ENCODE data around the gene TMED10. TPM values are rescaled to one million over a fixed set of nuclear protein-coding genes. Genes with fewer than 3 reads are reported as not detected.

The TMED10 gene
- polyA plus RNA-seq (2011; rRNA removed) (466 and 505 TPM in 2 replicates), polyA minus RNA-seq (2011; rRNA and poly(A)+ RNA removed) (326 and 514 TPM in 2 replicates)

DNA sequence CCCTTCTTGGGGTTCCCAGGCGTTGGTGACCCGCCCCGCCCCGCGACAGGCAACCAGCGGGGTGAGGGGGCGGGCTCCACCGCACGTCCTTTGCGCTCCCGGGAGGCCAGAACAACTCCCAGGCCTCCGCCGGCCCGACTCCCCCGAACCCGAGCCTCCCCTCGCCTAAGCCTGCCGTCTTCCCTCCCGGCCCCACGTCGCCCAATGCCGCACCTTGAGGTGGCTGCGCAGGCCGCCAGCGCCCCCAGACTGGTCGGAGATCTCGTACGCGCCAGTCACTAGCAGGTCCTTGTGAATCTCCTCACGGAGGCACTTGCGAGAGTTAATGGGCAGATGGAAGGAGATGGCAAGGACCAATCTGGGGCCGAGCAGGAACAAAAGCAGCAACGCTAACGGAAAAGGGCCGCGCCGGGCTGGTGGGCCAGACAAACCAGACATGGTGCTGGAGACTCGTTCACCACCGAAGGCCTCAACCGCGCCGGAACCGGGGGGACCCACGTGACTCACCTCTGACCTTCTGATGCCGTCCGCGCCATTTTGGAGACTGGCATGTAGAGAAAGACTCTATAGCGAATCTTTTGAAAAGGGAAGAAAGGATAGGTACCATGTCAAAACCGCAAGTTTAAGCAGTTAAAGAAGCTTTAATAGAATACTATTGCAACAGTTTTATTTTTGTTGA, at the start of gene TMED10:
Gene TMED10, minus strand, starts transcription at position 471 of the 679 bp plus-strand sequence. Its CDS starts 33 bp downstream, at position 438.
- H3K36me3 ChIP-seq (ENCODE audit: control insufficient read depth, insufficient read depth, low read length), result no peaks in the 10 kb centered on the region; the same call in 1 of the 2 replicates
- POLR2A ChIA-PET, result interaction anchor here (0.6 kb wide), 1 partner anchor 105 kb away, joined by 4 read pairs; no protein-coding TSS in a partner anchor
- H3K4me3 ChIP-seq (ENCODE audit: low read depth, low read length), result peak within 1 kb of the TSS; percentile 93
- CTCF ChIA-PET, result interaction anchor here (0.6 kb wide), 1 partner anchor 28 kb away, joined by 3 read pairs; no protein-coding TSS in a partner anchor
- TF ChIP-seq, protein P1, sequence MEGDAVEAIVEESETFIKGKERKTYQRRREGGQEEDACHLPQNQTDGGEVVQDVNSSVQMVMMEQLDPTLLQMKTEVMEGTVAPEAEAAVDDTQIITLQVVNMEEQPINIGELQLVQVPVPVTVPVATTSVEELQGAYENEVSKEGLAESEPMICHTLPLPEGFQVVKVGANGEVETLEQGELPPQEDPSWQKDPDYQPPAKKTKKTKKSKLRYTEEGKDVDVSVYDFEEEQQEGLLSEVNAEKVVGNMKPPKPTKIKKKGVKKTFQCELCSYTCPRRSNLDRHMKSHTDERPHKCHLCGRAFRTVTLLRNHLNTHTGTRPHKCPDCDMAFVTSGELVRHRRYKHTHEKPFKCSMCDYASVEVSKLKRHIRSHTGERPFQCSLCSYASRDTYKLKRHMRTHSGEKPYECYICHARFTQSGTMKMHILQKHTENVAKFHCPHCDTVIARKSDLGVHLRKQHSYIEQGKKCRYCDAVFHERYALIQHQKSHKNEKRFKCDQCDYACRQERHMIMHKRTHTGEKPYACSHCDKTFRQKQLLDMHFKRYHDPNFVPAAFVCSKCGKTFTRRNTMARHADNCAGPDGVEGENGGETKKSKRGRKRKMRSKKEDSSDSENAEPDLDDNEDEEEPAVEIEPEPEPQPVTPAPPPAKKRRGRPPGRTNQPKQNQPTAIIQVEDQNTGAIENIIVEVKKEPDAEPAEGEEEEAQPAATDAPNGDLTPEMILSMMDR (IDR thresholded peaks at IDR 0.05; ENCODE audit: insufficient read depth, low read depth, low read length), result no peak
- no peaks in the 10 kb centered on the region for H3K27me3 ChIP-seq (ENCODE audit: control insufficient read depth, insufficient read depth, low read length)
- no peak for DNase-seq (ENCODE audit: low read depth)

DNA sequence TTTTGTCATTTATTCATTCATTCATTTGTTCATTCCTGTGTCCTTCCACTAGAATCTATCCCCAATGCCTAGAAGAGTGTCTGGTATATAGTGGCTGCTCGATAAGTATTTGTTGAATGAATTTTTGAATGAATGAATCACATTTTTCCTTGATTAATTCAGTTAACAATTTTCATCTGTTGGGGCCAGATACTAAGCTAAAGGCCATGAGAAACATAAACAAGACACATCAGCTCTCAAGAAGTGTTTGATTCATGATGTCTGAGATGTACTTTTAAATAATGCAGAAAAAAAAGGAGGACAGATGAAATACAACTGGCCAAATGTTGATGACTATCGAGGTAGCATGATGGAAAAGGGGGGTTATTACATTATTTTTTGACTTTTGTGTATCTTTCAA, 48.1 kb upstream of the TMED10 start:
- Histone ChIP-seq H3K27me3 (ENCODE audit: control insufficient read depth, insufficient read depth, low read length) (no peaks in the 10 kb centered on the region), H3K36me3 (ENCODE audit: control insufficient read depth, insufficient read depth, low read length) (no peaks in the 10 kb centered on the region), H3K4me3 (ENCODE audit: low read depth, low read length) (no peak overlapping the region)
- ChIA-PET POLR2A (no interaction called here), CTCF (no interaction called here)
- TF ChIP-seq, protein P1 (IDR thresholded peaks at IDR 0.05; ENCODE audit: insufficient read depth, low read depth, low read length), result no peak
- DNase-seq (ENCODE audit: low read depth), result no peak

DNA sequence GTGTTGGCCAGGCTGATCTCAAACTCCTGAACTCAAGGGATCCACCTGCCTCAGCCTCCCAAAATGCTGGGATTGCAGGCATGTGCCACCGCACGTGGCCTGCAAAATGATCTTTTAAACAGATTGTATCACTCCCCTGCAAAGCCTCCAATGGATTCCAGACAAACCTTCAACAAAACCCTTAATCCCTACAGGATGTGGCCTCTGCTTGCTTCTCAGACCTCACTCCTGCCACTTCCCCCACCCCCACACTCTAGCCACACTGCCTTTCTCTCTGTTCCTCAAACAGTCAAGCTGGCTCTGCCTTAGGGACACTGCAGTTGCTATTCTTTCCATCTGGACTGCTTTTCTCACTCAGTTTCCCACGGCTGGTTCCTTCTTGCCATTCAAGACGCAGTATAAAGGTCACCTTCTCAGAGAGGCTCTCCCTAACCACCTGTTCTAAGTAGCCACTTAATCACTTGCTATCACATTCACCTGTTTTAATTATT, 47.3 kb upstream of the TMED10 start:
- Histone ChIP-seq H3K27me3 (ENCODE audit: control insufficient read depth, insufficient read depth, low read length) (no peaks in the 10 kb centered on the region), H3K4me3 (ENCODE audit: low read depth, low read length) (no peak overlapping the region), H3K36me3 (ENCODE audit: control insufficient read depth, insufficient read depth, low read length) (no peaks in the 10 kb centered on the region)
- POLR2A ChIA-PET, result no interaction called here
- CTCF ChIA-PET, result interaction anchor here (1.3 kb wide), 1 partner anchor 83 kb away, joined by 3 read pairs; no protein-coding TSS in a partner anchor
- DNase-seq (ENCODE audit: low read depth), result no peak
- TF ChIP-seq, protein P1 (IDR thresholded peaks at IDR 0.05; ENCODE audit: insufficient read depth, low read depth, low read length), result no peak

DNA sequence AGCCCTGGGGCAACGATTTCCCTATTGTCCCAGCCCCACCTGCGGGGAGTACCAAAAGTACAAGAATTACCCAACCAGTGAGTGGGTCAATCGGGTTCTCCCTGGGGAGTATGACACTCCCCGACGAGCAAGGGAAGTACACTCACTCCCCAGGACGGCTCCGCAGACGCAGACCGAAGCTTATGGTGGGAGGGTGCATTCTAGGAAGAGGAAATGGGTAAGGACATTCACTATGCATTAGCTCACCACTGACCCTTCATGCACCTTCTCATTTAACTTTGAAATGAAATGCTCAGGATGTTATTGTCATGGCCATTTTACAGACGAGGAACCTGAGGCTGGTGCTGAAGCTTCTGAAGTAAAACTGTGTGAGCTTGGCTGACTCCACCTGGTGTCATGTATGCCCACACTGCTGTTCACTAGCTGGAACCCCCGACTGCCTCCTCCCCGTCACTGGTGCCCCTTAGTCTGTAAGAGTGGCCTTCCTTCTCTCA, 45.8 kb upstream of the TMED10 start:
- TF ChIP-seq, protein P1 (IDR thresholded peaks at IDR 0.05; ENCODE audit: insufficient read depth, low read depth, low read length), result no peak
- POLR2A ChIA-PET, result no interaction called here
- H3K27me3 ChIP-seq (ENCODE audit: control insufficient read depth, insufficient read depth, low read length), result no peaks in the 10 kb centered on the region
- CTCF ChIA-PET, result interaction anchor here (0.7 to 1.3 kb wide), 3 partner anchors 8 to 82 kb away, joined by 3 to 7 read pairs (median 5); no protein-coding TSS in a partner anchor
- no peak for DNase-seq (ENCODE audit: low read depth)
- no peaks in the 10 kb centered on the region for H3K36me3 ChIP-seq (ENCODE audit: control insufficient read depth, insufficient read depth, low read length)
- H3K4me3 ChIP-seq (ENCODE audit: low read depth, low read length), result no peak overlapping the region

DNA sequence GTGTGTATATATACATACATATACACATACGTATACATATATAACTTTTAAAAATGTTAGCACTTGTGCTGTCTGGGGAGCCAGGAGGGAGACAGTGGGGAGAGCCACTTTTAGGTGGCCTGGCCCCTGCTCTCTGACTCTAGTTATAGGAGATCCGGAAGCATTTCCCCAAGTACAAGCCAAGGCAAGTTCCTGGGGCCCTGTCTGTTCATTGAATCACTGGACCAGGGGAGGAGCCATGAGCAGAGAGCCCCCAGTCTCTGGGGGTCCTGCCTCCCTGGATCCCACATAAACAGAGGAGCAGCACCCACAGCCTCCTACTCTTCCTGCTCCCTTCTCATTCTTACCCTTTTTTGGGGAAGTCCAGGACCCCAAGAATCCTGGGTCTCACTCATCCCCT, 45.4 kb upstream of the TMED10 start:
- POLR2A ChIA-PET, result no interaction called here
- DNase-seq (ENCODE audit: low read depth), result no peak

More for the DNA sequence above, 45.4 kb upstream of the TMED10 start:
- no peaks in the 10 kb centered on the region for H3K36me3 ChIP-seq (ENCODE audit: control insufficient read depth, insufficient read depth, low read length)
- H3K4me3 ChIP-seq (ENCODE audit: low read depth, low read length), result no peak overlapping the region
- CTCF ChIA-PET, result interaction anchor here (0.7 to 1.1 kb wide), 2 partner anchors 12 to 82 kb away, joined by 3 to 7 read pairs; no protein-coding TSS in a partner anchor
- TF ChIP-seq, protein P1 (IDR thresholded peaks at IDR 0.05; ENCODE audit: insufficient read depth, low read depth, low read length), result no peak
- H3K27me3 ChIP-seq (ENCODE audit: control insufficient read depth, insufficient read depth, low read length), result no peaks in the 10 kb centered on the region
